Measurements from ENCODE around the gene DPEP2NB.
"Not testable (repeated sequence)": the region's sequence is repeated elsewhere in the genome, so short reads cannot be mapped to it uniquely, and the experiment has no call there.

The DPEP2NB gene

DNA sequence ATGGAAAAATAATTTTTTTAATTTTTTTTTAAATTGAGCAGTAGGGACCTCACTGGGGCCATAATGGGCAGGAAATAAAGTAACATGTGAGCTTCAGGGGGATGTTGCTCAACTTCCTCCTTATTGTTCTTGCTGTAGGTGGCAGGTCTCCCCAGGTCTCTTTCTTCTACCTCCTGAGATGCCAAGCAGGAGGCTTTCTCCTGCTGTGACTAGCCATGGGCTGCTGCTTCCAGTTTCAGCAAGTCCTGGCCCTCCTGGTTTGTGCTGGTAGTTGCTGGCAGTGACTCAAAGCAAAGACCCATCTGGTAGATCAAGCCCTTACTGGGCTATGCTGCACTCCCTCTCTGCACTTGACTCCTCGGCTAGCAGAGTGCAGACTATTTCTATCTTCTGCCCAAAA is 2.3 kb downstream of the DPEP2NB start:
- no peak for DNase-seq (ENCODE audit: low read depth)

DNA sequence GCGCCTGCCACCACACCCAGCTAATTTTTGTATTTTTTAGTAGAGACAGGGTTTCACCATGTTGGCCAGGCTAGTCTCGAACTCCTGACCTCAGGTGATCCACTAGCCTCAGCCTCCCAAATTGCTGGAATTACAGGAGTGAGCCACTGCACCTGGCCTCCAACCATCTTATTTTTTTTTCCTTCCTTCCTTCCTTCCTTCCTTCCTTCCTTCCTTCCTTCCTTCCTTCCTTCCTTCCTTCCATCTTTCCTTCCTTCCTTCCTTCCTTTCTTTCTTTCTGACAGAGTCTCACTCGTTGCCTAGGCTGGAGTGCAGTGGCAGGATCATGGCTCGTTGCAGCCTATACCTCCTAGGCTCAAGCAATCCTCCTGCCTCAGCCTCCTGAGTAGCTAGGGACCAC is 5.8 kb downstream of the DPEP2NB start:
- DNase-seq (ENCODE audit: low read depth) = not testable (repeated sequence)

- DNase-seq (ENCODE audit: low read depth) = no peak
Measured at GRCh38 chr16:68009157-68009735, 6.5 kb downstream of the DPEP2NB start.

- no peak for DNase-seq (ENCODE audit: low read depth)
Measured at GRCh38 chr16:68005786-68006286, 9.9 kb downstream of the DPEP2NB start.

DNA sequence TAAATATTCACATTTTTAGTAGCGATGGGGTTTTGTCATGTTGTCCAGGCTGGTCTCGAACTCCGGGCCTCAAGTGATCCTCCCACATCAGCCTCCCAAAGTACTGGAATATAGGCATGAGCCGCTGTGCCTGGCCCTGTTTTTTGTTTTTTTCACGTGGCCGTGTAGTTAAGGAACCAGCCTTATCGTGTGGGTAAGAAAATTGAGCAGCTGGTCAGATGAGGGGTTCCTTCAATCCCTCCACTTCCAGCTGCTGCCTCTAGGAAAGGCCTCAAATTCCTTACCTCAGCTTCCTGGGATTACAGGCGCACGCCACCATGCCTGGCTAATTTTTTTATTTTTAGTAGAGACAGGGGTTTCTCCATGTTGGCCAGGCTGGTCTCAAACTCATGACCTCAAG is 10.5 kb downstream of the DPEP2NB start:
- no peak for DNase-seq (ENCODE audit: low read depth)

DNA sequence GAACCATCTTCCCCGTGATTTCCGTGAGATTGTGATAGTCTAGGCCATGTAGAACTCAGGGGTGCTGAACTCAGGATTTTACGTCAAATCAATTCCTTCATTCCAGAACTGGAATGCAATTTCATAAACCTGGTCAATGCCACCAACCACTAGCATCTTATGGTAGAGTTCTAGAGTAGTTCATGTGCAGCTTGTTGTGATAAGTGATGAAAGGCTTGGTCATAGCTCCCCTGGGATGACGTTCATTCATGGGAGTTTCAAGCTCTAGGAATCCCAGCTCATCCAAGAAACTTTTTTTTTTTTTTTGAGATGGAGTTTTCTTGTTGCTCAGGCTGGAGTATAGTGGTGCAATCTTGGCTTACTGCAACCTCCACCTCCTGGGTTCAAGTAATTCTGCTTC is 12.7 kb downstream of the DPEP2NB start:
- DNase-seq (ENCODE audit: low read depth) = peak; percentile 11

DNA sequence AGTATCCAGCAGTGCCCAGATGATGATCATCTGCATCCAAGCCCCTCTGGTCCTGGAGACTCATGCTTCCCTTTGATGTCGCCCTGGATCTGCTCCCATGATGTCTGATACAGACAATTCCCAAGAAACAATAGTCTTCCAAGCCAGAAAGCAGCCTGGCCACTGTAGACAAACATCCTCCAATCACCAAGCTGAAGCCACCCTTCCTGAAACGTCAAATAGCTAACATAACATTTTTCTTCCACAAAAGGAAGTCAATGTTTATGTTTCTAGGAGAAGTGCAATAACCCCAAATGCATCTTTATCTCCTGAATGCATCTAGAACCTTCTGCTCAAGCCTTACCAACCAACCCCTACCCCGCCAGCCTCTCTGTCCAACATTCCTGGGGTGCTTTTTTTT is 15.3 kb downstream of the DPEP2NB start:
- no peak for DNase-seq (ENCODE audit: low read depth)

- DNase-seq (ENCODE audit: low read depth) = no peak
Measured at GRCh38 chr16:67999985-68000384, 15.7 kb downstream of the DPEP2NB start.

GRCh38 chr16:67998779-67999688 is 16.7 kb downstream of the DPEP2NB start, which contains the start of gene DPEP2:
DPEP2 (minus strand) TSS chr16:67999484; CDS start chr16:67993212, 6,272 bp downstream.
- not testable (repeated sequence) for DNase-seq (ENCODE audit: low read depth)

- DNase-seq (ENCODE audit: low read depth) = not testable (repeated sequence)
Measured at GRCh38 chr16:67998231-67998778, 17.4 kb downstream of the DPEP2NB start.

DNA sequence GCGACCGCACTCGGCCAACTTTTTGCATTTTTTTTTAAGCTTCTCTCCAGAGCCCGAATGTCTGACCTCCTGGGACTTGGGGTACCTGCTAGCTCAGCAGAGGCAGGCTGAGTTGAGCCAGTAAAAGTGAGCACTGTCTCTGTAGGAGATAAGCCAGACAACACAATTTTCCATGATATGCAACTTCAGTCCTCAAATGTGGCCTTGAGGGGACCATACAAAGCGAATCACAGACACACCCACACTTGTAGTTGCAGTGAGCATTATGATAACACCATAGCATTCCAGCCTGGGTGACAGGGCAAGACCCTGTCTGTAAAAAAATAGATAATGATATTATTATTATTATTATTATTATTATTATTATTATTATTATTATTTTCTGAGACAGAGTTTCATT is 19.0 kb downstream of the DPEP2NB start:
- no peak for DNase-seq (ENCODE audit: low read depth)

DNA sequence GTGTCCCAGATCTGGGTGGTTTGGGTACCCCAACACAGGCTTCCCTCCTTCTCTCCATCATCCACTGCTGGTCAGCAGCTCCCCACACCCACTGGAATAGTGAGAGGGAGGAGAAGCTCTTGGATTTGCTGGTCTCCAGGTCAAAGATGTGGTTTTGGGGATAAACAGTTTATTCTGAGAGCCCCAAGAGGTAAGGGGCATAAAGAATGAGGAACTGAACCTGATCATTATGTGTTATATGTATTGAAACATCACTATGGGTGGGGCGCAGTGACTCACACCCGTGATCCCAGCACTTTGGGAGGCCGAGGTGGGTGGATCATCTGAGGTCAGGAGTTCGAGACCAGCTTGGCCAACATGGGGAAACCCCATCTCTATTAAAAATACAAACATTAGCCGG is 20.3 kb downstream of the DPEP2NB start:
- no peak for DNase-seq (ENCODE audit: low read depth)

- not testable (repeated sequence) for DNase-seq (ENCODE audit: low read depth)
Measured at GRCh38 chr16:67994040-67994408, 21.7 kb downstream of the DPEP2NB start.

DNA sequence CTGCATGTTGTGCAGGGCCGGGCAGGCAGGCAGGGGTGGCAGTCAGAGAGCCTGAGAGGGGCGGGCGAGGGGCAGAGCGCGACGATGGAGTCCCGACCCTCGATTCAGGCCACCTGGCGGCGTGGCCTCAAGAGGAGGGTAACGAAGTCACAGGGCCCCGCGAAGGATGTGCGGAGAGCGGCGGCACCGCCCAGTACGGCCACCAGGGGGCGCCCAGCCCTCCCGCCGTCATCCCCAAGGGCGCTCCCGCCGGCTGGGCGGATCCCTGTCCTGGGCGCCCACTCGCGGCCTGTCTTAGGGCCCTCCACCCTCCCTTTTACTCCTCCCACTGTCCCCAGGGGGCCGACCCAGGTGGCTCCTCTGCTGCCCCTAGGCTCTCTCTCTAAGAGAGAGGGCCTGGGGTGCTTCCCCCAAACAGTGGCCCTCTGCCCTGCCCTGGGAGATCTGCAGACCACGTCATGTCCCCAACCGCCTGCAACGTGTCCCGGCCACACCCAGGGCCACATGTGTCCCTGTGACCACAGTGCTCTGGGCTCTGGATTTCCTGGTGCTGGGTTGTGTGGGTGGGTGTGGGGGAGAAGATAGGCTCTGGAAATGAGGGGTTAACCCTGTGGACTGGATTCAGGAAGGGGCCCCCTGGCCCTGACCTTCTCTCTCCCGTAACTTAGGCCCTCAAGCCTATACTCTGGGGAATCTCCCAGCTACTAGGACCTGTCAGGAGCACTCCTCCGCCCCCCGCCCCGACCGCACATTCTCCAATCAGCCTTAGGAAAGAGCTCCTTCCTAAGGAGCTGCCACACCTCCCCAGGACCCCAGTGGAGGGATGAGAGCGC is 22.3 kb downstream of the DPEP2NB start:
- DNase-seq (ENCODE audit: low read depth) = peak; percentile 70

DNA sequence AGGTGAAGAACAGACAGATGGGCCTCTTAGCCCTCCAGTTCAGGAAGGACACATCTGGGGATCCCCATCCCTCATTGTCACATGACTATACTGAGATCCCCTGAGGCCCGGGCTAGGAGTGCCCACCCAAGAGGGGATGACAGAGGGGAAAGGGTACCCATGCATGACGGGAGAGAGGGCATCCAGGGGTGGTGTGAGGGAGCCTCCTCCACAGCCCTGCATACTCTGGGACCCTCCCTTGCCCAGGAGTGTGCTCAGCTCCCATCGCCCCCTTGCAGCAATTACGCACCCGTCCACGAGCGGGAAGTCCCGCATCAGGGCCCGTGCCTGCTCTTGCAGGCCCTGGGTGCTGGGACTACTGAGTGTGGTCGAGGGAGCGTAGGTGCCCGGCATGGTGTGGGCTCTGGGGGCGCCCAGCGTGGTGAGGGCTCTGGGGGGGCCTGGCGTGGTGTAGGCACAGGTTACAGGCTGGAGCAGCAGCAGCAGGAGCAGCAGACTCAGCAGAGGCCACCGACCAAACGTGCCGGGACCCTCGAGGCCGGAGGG is 23.0 kb downstream of the DPEP2NB start:
- DNase-seq (ENCODE audit: low read depth) = no peak

DNA sequence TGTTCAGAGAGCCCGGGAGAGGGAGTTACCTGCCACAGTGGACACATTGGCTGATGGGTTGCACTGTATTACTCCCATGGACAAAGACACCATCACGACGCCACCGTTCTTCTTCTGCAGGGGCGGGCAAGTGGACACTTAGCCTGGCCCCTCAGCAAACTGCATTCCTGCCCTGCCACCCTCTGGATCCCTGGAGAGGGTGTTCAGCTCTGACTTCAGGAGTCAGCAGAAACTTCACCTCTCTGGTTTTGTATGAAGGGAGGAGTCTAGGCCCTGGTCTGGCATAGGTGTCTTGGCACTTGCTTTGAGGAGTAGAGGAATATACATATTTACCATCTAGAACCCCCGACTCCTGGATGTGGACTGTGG is 25.7 kb downstream of the DPEP2NB start:
- DNase-seq (ENCODE audit: low read depth) = no peak

GRCh38 chr16:67989322-67990017 is 26.2 kb downstream of the DPEP2NB start:
- no peak for DNase-seq (ENCODE audit: low read depth)

DNA sequence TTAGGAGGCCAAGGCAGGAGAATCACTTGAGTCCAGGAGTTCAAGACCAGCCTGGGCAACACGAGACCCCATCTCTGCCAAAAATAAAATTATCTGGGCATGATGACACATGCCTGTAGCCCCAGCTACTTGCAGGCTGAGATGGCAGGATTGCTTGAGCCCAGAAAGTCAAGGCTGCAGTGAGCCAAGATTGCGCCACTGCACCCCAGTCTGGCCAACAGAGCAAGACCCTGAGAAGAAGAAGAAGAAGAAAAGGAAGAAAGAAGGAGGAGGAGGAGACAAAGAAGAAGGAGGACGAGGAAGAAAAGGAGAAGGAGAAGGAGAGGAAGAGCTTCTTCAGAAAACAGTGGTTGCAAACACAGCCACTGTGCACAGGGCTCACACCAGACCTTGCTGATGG is 27.0 kb downstream of the DPEP2NB start:
- no peak for DNase-seq (ENCODE audit: low read depth)

GRCh38 chr16:67987460-67988160 is 28.1 kb downstream of the DPEP2NB start:
- DNase-seq (ENCODE audit: low read depth) = no peak

GRCh38 chr16:67986949-67987348 is 28.8 kb downstream of the DPEP2NB start:
- no peak for DNase-seq (ENCODE audit: low read depth)

All from fibroblast of gingiva (primary cell).